HFFc6 (cell line): ENCODE measurements around the gene GPC5. TPM values are rescaled to one million over a fixed set of nuclear protein-coding genes. Genes with fewer than 3 reads are reported as not detected.

ENCODE experiments used
- DNase-seq: peaks from one replicate; pipeline ENCODE4 v3.0.0-alpha.2; 2018
- H3K27ac Mint-ChIP-seq: 2 replicates; pipeline ENCODE4 v1.8.0; 2020; ENCODE audit warnings: mild to moderate bottlenecking, mixed read lengths
- H3K27me3 Mint-ChIP-seq: 2 replicates; pipeline ENCODE4 v1.8.0; 2021; ENCODE audit warnings: mild to moderate bottlenecking, moderate library complexity, mixed read lengths; ENCODE audit not compliant: insufficient read depth
- H3K36me3 Mint-ChIP-seq: 2 replicates; pipeline ENCODE4 v1.8.0; 2021; ENCODE audit warnings: low read depth, mixed read lengths
- H3K4me1 Mint-ChIP-seq: 2 replicates; pipeline ENCODE4 v1.8.0; 2020; ENCODE audit warnings: low read depth, mixed read lengths
- H3K4me3 Mint-ChIP-seq: 2 replicates; pipeline ENCODE4 v1.8.0; 2020; ENCODE audit warnings: mild to moderate bottlenecking, moderate library complexity, mixed read lengths
- H3K9me3 Mint-ChIP-seq: 2 replicates; pipeline ENCODE4 v1.8.0; 2020; ENCODE audit warnings: mild to moderate bottlenecking, mixed read lengths
- total RNA-seq, 6 experiments: library from RNA; stranded (reverse); fragmentation: NEBNext Ultra II Directional; extraction: Animal tissue kit (Norgen Biotek cat#: 25700); gene quantifications; 2 replicates in 1 of 6; 3 replicates in 5 of 6; pipeline ENCODE4 v1.2.3, GENCODE V29; 2021
- TF ChIP-seq, protein P1 (sequence below): fragments of 200-600 bp; sonication (generic); IDR thresholded peaks from 2 replicates; pipeline ENCODE4 v1.5.0; 2021; ENCODE audit warnings: antibody characterized with exemption, mild to moderate bottlenecking

GPC5 gene
- total RNA-seq, 6 experiments from 2014 or later: 0.06 TPM; not detected in 5

DNA sequence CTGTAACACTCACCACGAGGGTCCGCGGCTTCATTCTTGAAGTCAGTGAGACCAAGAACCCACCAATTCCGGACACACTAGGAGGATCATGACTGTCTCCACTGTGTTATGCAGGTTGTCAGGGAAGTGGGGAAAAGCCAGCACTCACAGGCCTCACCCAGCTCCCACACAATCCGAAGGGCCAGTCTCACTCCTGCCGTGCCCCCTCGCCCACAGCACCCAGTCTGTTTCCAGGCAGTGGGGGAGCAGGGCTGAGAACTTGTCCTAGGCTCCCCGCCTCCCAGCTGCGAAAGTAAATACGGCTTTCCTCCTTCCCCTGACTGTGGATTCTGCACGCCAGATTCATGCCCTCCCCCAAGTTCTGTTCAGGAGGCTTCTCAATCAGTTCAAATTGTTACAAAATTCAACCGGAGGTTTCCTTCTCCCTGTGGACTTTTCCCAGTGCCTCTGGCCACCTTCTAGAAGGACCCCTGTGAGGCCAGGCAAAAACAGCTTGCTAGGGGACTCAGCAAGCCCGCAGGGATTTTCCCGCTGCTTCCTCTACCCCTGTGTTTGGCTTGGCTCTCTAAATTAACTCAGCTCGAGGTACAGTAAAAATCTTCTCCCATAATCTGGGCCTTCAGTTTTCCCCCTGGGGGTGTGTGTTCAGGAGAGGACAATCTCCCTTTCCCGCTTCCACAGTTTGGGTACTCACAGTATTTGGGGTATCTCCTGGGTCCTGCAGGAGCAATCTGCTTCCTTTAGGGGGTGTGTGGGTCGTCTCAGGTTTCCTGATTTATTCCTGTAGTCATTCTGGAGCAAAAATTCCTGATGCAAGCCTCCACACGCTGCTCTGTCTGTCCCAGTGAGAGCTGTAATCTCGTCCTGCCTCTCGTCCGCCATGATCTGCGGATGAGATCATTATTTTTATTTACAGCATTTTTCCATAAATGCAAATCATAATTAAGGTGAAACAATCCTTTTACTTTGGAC lies 899.8 kb downstream of the GPC5 start:
- H3K9me3 Mint-ChIP-seq: peaks cover 43% of the 10 kb centered on the region
- no peaks in the 10 kb centered on the region for H3K4me1 Mint-ChIP-seq
- DNase-seq: no peak
- TF ChIP-seq, protein P1, sequence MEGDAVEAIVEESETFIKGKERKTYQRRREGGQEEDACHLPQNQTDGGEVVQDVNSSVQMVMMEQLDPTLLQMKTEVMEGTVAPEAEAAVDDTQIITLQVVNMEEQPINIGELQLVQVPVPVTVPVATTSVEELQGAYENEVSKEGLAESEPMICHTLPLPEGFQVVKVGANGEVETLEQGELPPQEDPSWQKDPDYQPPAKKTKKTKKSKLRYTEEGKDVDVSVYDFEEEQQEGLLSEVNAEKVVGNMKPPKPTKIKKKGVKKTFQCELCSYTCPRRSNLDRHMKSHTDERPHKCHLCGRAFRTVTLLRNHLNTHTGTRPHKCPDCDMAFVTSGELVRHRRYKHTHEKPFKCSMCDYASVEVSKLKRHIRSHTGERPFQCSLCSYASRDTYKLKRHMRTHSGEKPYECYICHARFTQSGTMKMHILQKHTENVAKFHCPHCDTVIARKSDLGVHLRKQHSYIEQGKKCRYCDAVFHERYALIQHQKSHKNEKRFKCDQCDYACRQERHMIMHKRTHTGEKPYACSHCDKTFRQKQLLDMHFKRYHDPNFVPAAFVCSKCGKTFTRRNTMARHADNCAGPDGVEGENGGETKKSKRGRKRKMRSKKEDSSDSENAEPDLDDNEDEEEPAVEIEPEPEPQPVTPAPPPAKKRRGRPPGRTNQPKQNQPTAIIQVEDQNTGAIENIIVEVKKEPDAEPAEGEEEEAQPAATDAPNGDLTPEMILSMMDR: no peak
- H3K27ac Mint-ChIP-seq: no peak overlapping the region
- no peak overlapping the region for H3K4me3 Mint-ChIP-seq
- H3K36me3 Mint-ChIP-seq: 0 out of 2 replicates have a peak, but pooled peaks cover 3% of the 10 kb centered on the region
- H3K27me3 Mint-ChIP-seq: no peaks in the 10 kb centered on the region

DNA sequence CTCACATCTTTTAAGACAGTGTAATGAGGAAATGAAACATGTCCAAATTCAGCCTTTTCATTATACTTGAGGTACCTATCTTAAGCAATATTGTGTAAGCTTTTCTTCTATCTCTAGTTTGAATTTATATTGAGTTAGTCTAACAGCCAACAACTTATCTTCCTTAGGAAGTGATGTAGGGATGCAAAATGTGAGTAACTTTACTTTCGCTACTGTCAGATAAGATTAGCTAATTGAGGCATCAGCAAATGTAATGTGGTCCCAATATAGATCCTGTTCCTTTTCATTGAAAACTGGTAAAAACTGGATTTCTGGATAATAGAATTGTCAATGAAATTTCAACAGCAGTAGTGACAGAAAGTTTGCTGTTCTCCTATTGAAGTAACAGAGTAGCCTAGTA lies 902.2 kb downstream of the GPC5 start:
- Mint-ChIP-seq H3K27me3 (no peaks in the 10 kb centered on the region), H3K9me3 (peaks cover 26% of the 10 kb centered on the region), H3K27ac (no peak overlapping the region), H3K4me3 (no peak overlapping the region), H3K36me3 (0 out of 2 replicates have a peak, but pooled peaks cover 3% of the 10 kb centered on the region), H3K4me1 (no peaks in the 10 kb centered on the region)
- TF ChIP-seq, protein P1: no peak
- no peak for DNase-seq

DNA sequence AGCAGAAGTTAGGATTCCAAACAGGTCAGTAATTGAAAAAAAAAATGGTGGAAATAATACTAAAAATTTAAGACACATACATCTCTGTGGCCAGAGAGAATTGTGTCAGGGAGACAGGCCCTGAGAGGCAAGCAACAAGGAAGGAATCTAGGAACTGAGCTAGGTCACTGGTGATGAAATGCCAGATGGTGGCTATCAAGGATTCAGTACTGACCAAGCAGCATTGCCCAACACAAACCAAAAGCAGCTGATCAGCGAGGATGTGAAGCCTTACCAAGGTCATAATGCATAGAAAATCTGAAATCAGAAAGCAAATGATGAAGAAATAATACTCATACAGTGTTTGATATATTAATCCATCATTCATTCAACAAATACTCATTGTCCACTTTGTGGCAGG lies 905.0 kb downstream of the GPC5 start:
- no peak for DNase-seq
- H3K27ac Mint-ChIP-seq: no peak overlapping the region
- TF ChIP-seq, protein P1: no peak
- no peaks in the 10 kb centered on the region for H3K27me3 Mint-ChIP-seq
- no peaks in the 10 kb centered on the region for H3K4me1 Mint-ChIP-seq
- peaks cover 10% of the 10 kb centered on the region for H3K9me3 Mint-ChIP-seq
- no peak overlapping the region for H3K4me3 Mint-ChIP-seq
- H3K36me3 Mint-ChIP-seq: no peaks in the 10 kb centered on the region

DNA sequence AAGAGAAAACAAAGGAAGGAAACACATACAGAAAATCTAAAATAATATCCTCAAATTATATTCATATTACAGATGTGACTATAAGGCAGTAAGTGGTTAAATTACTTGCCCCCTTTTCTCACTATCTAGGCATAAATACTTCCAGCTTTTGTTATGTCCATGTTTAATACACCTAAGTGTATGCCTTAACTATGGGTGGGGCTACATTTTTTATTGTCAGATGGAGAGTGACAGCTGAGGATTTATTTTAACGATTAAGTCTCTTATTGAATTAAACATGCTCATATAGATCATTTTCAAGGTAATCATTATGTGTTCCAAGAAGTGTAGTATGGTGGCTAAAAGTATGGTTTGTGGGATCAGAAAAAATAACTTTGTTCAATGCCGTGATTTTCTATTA lies 909.3 kb downstream of the GPC5 start:
- TF ChIP-seq, protein P1: no peak
- no peaks in the 10 kb centered on the region for H3K27me3 Mint-ChIP-seq
- H3K4me3 Mint-ChIP-seq: no peak overlapping the region
- no peak overlapping the region for H3K27ac Mint-ChIP-seq
- peaks cover 16% of the 10 kb centered on the region for H3K9me3 Mint-ChIP-seq
- H3K4me1 Mint-ChIP-seq: no peaks in the 10 kb centered on the region
- no peak for DNase-seq
- no peaks in the 10 kb centered on the region for H3K36me3 Mint-ChIP-seq

DNA sequence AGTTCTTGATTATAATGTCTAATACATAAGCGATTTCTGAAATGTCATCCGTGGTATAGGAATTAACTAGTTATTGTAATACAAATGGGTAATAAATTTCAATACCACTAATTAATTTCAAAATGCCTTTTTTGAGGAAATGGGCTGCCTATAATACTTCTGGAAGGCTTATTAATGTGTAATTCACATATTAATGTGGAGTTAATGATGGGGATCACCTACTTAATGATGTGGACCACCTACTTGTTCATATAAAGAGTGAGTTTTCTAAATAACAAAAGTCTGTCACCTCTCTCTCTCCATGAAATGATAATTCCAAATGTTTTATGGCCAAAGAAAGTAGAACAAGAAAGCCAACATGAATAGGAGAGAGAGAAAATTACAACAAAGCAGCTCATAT lies 914.4 kb downstream of the GPC5 start:
- TF ChIP-seq, protein P1: no peak
- Mint-ChIP-seq H3K9me3 (peaks cover 45% of the 10 kb centered on the region), H3K36me3 (no peaks in the 10 kb centered on the region)

More for the DNA sequence above, 914.4 kb downstream of the GPC5 start:
- Mint-ChIP-seq H3K27ac (no peak overlapping the region), H3K4me1 (no peaks in the 10 kb centered on the region), H3K27me3 (no peaks in the 10 kb centered on the region), H3K4me3 (no peak overlapping the region)
- DNase-seq: no peak
